ENCODE measurements around the gene STOX1.
"Not testable (repeated sequence)": the region's sequence is repeated elsewhere in the genome, so short reads cannot be mapped to it uniquely, and the experiment has no call there.

STOX1 gene

DNA sequence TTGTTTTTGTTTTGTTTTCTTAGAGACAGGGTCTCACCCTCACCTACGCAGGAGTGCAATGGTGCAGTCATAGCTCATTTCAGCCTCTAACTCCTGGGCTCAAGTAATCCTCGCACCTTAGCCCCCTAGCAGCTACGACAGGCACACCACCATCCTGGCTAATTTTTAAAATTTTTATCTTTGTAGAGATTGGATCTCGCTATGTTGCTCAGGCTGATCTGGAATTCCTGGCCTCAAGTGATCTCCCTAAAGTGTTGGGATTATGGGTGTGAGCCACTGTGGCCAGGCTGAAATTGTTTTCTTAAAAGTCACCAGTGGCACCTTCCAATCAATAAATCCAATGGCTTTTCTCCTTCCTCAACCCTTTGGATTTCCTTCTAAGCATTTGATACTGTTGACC is 52.9 kb downstream of the STOX1 start:
- Mint-ChIP-seq H3K36me3 (ENCODE audit: low read depth) (no peaks in the 10 kb centered on the region), H3K9me3 (no peaks in the 10 kb centered on the region), H3K4me3 (no peak overlapping the region), H3K27ac (no peak overlapping the region), H3K4me1 (ENCODE audit: low read depth) (no peaks in the 10 kb centered on the region), H3K27me3 (no peaks in the 10 kb centered on the region)
- DNase-seq = no peak

DNA sequence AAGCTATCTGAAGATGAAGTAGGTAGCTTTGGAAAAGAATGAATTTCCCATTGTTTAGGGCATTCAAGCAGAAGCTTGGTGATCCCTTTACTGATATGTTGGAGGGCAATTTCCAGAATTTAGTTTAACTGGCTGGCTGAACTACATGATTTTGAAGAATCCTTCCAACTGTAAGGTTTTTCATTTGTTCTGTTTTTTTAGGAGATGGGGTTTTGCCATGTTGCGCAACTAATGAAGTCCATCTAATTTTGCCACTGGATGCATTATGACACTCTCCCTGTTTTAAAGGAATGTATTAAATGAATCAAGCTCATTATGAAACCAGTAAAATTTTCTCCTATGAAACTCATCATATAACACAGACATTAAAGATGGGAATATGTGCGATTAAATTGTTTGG is 67.7 kb downstream of the STOX1 start:
- peaks cover 5% of the 10 kb centered on the region for H3K4me1 Mint-ChIP-seq (ENCODE audit: low read depth)
- H3K36me3 Mint-ChIP-seq (ENCODE audit: low read depth) = no peaks in the 10 kb centered on the region
- no peak overlapping the region for H3K27ac Mint-ChIP-seq
- no peaks in the 10 kb centered on the region for H3K27me3 Mint-ChIP-seq
- DNase-seq = no peak
- no peaks in the 10 kb centered on the region for H3K9me3 Mint-ChIP-seq
- H3K4me3 Mint-ChIP-seq = no peak overlapping the region

DNA sequence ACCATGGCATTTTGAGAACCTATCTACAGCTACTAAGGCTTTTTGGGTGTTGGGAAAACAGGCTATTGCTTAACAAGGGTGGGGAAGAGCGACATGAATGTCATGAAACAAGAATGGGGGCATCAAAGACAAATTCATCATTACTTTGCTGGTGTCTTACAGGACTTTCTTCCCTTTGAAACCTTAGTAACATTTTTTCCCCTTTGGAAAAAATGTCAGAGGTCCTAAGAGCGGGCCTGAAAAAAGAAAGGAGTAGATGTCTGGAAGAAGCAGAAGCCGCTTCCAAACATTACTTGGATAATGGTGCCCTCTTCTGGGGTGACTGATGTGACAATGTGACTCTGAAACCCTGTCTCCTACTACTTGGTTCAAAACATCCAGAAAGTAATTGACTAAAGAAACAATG is 70.0 kb downstream of the STOX1 start:
- peaks cover 18% of the 10 kb centered on the region for H3K36me3 Mint-ChIP-seq (ENCODE audit: low read depth)
- no peaks in the 10 kb centered on the region for H3K27me3 Mint-ChIP-seq
- H3K27ac Mint-ChIP-seq = no peak overlapping the region
- peaks cover 18% of the 10 kb centered on the region for H3K4me1 Mint-ChIP-seq (ENCODE audit: low read depth)
- no peak overlapping the region for H3K4me3 Mint-ChIP-seq
- no peak for DNase-seq
- no peaks in the 10 kb centered on the region for H3K9me3 Mint-ChIP-seq

DNA sequence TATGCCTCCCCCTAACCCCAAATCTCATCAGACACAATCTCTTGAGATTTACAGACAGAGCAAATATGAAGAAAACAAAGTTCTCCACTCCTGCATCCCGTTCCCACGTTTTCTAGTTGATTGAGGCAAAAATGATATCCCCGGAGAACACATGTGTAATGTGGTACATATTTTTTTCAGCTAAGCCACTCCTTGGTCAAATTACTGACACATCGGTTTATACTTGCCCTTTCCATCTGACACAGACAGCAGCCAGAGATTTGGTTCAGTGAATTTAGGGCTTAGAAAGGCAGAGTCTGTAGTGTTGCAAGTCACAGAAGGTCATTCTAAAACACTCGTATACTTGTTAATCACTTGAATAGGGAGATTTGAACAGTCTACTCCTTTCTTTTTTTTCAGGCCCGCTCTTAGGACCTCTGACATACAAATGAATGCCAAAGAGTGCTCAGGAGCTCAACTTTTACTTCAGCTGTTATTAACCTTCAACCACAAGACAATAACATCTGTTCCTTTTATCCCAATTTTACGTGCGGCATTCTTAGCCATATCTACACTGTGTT is 71.9 kb downstream of the STOX1 start:
- Mint-ChIP-seq H3K9me3 (no peaks in the 10 kb centered on the region), H3K27ac (no peak overlapping the region), H3K36me3 (ENCODE audit: low read depth) (peaks cover 33% of the 10 kb centered on the region), H3K4me3 (no peak overlapping the region), H3K4me1 (ENCODE audit: low read depth) (peaks cover 31% of the 10 kb centered on the region), H3K27me3 (no peaks in the 10 kb centered on the region)
- DNase-seq = no peak

DNA sequence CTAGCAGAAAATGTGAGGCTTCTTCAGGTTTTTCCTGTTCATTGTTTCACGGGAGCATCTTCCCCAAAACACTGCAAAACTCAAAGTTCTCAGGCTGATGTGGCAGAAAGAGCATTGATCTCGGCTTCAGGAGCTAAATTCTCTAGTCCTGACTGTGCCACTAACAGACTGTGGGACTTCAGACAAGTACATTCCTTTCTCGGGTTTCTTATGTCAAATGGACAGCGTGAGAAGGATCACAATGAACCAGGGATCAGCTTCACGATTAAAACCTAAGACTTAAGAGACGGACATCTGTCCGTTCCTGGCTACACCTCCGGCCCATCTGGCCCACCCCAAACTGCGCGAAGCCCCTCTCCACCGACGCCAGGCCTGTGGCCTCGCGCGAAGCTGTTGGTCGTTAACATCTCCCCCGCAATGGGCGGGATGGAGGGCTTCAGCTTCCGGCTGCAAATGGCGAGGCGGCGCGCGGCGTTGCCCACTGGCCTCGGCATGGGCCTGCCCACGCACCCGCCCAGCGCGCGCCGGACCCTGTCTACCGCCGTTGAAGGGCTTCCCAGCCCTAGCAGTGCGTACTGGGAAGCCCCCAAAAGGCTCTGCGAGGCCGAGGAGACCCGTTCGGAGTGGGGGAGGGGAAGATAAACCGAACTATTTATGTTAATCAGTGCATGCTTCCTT is 73.2 kb downstream of the STOX1 start:
- H3K36me3 Mint-ChIP-seq (ENCODE audit: low read depth) = peaks cover 45% of the 10 kb centered on the region
- peak overlapping the region; percentile 98 for H3K4me3 Mint-ChIP-seq
- peak overlapping the region; percentile 99 for H3K27ac Mint-ChIP-seq
- H3K4me1 Mint-ChIP-seq (ENCODE audit: low read depth) = peaks cover 42% of the 10 kb centered on the region
- DNase-seq = peak; percentile 88
- no peaks in the 10 kb centered on the region for H3K9me3 Mint-ChIP-seq
- H3K27me3 Mint-ChIP-seq = no peaks in the 10 kb centered on the region

DNA sequence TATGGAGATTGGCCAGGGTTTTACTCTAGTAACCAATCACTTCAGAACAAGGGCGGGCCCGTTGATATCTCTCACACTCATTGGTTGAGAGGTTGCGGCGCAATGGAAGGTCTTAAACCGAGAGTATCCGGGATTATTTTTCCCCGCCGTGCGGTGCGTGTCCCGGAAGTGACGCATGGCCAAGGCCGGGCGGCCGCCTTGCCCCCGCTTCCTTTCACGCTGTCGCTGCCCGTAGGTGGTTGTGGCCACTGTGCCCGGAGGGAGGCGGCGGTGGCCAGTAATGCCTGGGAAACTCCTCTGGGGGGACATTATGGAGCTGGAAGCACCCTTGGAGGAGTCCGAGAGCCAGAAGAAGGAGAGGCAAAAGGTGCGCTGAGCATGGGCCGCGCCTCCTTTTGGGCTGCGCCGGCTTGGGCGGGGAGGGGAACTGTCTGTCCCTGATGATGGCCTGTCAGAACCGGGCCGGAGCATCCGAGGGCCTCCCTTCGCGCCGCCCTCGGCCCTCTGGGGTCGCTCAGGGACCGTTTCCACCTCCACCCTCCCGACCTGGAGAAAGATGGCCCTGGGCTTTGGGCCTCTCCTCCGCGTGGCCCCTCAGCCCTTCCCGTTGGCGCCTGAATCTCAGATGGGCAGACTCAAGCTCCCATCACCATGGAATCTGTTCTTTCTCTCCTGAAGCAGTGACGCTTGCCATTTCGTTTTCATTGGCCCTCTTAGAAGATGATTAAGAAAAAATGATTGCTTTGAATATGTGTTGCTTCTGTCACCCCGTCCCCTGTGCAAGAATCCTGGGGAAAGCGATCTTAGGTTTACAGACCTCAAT is 74.0 kb downstream of the STOX1 start, which contains the start of gene DDX50:
DDX50 (plus strand) TSS at position 211 of the 823 bp plus-strand sequence; CDS start at position 281, 70 bp downstream.
- H3K9me3 Mint-ChIP-seq = no peaks in the 10 kb centered on the region
- DNase-seq = peak; percentile 96
- peaks cover 50% of the 10 kb centered on the region for H3K36me3 Mint-ChIP-seq (ENCODE audit: low read depth)
- H3K27ac Mint-ChIP-seq = peak within 1 kb of the TSS; percentile 99
- H3K4me3 Mint-ChIP-seq = peak within 1 kb of the TSS; percentile 98
- H3K27me3 Mint-ChIP-seq = no peaks in the 10 kb centered on the region
- H3K4me1 Mint-ChIP-seq (ENCODE audit: low read depth) = peaks cover 47% of the 10 kb centered on the region

DNA sequence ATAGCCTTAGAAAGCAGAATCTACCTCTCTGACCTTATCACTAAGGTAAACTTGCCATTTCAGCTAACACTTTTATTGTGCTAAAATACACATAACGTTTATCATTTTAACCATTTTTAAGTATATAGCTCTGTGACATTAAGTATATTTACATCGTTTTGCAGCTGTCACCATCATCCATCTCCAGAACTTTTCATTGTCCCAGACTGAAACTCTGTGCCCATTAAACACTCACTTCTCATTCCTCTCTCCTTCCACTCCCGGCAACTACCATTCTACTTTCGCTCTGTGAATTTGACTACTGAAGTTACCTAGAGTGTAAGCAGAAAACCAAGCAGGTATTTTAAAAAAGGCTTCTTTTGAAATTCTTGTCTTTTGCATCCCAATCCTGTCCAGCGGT is 75.1 kb downstream of the STOX1 start:
- H3K4me1 Mint-ChIP-seq (ENCODE audit: low read depth) = peaks cover 54% of the 10 kb centered on the region
- no peak for DNase-seq
- peaks cover 60% of the 10 kb centered on the region for H3K36me3 Mint-ChIP-seq (ENCODE audit: low read depth)
- no peaks in the 10 kb centered on the region for H3K27me3 Mint-ChIP-seq
- peak overlapping the region; percentile 88 for H3K27ac Mint-ChIP-seq
- H3K9me3 Mint-ChIP-seq = no peaks in the 10 kb centered on the region
- H3K4me3 Mint-ChIP-seq = peak overlapping the region; percentile 98

DNA sequence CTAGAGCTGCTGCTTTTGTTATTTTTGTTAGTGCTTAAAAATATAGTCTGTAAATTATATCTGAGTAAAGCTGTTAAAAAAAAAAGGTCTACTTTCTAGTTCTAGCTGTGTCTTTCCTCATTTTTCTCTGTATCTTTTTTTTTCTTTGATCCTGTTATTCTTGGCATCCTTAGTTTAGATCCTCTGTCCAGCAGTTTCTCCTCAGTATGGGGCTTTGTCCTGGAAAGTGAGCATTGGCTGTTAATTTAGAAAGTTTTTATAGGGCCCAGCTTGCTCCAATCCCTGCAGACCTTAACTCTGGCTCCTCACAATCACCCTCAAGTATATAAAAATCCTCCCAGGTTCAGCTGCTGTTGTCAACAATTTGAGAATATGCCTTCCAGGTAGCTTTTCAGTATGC is 97.3 kb downstream of the STOX1 start:
- peak overlapping the region; percentile 23 for H3K27ac Mint-ChIP-seq
- H3K27me3 Mint-ChIP-seq = no peaks in the 10 kb centered on the region
- H3K4me1 Mint-ChIP-seq (ENCODE audit: low read depth) = peaks cover 8% of the 10 kb centered on the region
- no peak overlapping the region for H3K4me3 Mint-ChIP-seq
- DNase-seq = no peak
- H3K36me3 Mint-ChIP-seq (ENCODE audit: low read depth) = peaks cover 70% of the 10 kb centered on the region
- no peaks in the 10 kb centered on the region for H3K9me3 Mint-ChIP-seq

DNA sequence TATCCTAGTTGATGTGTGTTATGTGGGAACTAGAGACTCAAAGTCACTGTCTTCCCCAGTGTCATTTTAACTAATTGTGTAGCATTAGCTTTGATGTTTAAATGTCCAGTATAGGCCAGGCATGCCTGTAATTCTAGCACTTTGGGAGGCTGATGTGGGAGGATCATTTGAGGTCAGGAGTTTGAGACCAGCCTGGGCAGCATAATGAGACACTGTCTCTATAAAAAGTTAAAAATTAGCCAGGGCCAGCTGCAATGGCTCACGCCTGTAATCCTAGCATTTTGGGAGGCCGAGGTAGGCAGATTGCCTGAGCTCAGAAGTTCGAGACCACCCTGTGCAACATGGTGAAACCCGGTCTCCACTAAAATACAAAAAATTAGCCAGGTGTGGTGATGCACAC is 98.2 kb downstream of the STOX1 start:
- no peaks in the 10 kb centered on the region for H3K27me3 Mint-ChIP-seq
- no peak for DNase-seq
- H3K9me3 Mint-ChIP-seq = no peaks in the 10 kb centered on the region
- H3K4me1 Mint-ChIP-seq (ENCODE audit: low read depth) = peaks cover 8% of the 10 kb centered on the region
- H3K4me3 Mint-ChIP-seq = no peak overlapping the region
- peaks cover 72% of the 10 kb centered on the region for H3K36me3 Mint-ChIP-seq (ENCODE audit: low read depth)
- H3K27ac Mint-ChIP-seq = peak overlapping the region; percentile 69

DNA sequence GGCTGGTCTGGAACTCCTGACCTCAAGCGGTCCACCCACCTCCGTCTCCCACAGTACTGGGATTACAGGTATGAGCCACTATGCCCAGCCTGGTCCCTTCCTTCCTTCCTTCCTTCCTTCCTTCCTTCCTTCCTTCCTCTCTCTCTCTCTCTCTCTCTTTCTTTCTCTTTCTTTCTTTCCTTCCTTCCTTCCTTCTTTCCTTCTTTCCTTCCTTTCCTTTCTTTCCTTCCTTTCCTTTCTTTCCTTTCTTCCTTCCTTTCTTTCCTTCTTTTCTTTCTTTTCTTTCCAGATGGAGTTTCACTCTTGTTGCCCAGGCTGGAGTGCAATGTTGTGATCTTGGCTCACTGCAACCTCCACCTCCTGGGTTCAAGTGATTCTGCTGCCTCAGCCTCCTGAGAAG is 101.8 kb downstream of the STOX1 start:
- H3K27me3 Mint-ChIP-seq; H3K27ac Mint-ChIP-seq; H3K9me3 Mint-ChIP-seq; H3K4me3 Mint-ChIP-seq; H3K4me1 Mint-ChIP-seq (ENCODE audit: low read depth); DNase-seq: not testable (repeated sequence)
- peaks cover 74% of the 10 kb centered on the region for H3K36me3 Mint-ChIP-seq (ENCODE audit: low read depth)

DNA sequence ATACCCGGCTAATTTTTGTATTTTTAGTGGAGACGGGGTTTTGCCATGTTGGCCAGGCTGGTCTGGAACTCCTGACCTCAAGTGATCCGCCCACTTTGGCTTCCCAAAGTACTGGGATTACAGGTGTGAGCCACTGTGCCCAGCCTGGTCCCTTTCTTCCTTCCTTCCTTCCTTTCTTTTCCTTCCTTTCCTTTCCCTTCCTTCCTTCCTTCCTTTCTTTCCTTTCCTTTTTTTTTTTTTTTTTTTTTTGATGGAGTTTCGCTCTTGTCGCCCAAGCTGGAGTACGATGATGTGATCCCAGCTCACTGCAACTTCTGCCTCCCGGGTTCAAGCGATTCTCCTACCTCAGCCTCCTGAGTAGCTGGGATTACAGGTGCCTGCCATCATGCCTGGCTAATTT is 102.6 kb downstream of the STOX1 start:
- not testable (repeated sequence) for DNase-seq; H3K4me3 Mint-ChIP-seq; H3K9me3 Mint-ChIP-seq; H3K27me3 Mint-ChIP-seq; H3K4me1 Mint-ChIP-seq (ENCODE audit: low read depth); H3K27ac Mint-ChIP-seq
- H3K36me3 Mint-ChIP-seq (ENCODE audit: low read depth) = peaks cover 70% of the 10 kb centered on the region

DNA sequence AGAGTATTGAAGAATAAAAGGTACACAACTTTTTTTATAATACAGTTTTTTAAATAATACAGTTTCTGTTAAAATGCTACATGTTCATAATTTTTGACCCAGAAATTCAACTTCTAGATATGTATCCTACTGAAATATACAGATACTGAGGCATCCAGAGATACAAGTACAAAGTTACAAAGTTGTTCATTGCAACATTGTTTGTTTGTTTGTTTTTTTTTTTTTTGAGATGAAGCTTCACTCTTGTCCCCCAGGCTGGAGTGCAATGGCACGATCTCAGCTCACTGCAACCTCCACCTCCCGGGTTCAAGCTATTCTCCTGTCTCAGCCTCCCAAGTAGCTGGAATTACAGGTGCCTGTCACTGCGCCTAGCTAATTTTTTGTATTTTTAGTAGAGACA is 105.5 kb downstream of the STOX1 start:
- peaks cover 77% of the 10 kb centered on the region for H3K36me3 Mint-ChIP-seq (ENCODE audit: low read depth)
- not testable (repeated sequence) for DNase-seq, H3K27ac Mint-ChIP-seq, H3K9me3 Mint-ChIP-seq, H3K4me3 Mint-ChIP-seq, H3K27me3 Mint-ChIP-seq
- H3K4me1 Mint-ChIP-seq (ENCODE audit: low read depth) = peaks cover 19% of the 10 kb centered on the region

DNA sequence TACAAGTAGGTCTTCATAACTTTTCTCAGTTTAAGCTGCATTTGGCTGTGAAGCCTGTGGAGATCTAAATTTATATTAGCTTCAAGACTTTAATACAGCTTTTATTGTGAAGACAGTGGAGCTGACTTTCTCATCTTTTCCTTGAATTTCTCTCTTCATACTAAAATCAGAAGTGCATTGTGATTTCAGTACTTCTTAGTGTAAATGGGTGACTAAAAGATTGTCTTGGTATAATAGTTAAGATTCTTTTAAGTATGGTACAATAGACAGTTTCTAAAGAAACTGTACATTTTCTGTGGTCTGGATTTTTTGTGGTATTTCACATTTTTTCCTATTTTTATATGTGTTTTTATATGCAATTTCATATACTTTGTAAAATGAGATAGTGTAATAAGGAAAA is 107.7 kb downstream of the STOX1 start:
- H3K36me3 Mint-ChIP-seq (ENCODE audit: low read depth) = peaks cover 81% of the 10 kb centered on the region
- H3K4me3 Mint-ChIP-seq = no peak overlapping the region
- H3K27ac Mint-ChIP-seq = peak overlapping the region; percentile 80
- peaks cover 19% of the 10 kb centered on the region for H3K4me1 Mint-ChIP-seq (ENCODE audit: low read depth)
- H3K27me3 Mint-ChIP-seq = no peaks in the 10 kb centered on the region
- H3K9me3 Mint-ChIP-seq = no peaks in the 10 kb centered on the region
- no peak for DNase-seq

DNA sequence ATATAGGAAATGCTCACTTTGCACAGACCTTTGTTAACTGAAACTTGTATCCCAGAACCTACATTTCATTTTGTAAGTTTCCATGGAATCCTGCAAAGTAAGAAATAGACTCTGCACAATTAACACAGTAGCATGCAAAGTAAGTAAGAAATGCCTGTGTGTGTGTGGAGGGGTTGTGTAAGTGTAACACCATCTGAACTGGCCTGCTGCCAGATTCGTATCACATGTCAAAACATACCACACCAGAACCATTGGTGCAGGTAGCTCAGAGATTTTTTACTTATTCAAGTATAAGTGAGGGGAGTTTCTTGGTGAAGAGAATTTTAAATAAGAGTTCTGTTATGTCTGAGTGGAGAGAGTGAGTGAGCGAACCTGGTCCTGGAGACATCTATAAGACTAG is 110.8 kb downstream of the STOX1 start:
- no peak overlapping the region for H3K4me3 Mint-ChIP-seq
- no peak for DNase-seq
- no peaks in the 10 kb centered on the region for H3K9me3 Mint-ChIP-seq
- peaks cover 17% of the 10 kb centered on the region for H3K4me1 Mint-ChIP-seq (ENCODE audit: low read depth)
- peaks cover 78% of the 10 kb centered on the region for H3K36me3 Mint-ChIP-seq (ENCODE audit: low read depth)
- H3K27me3 Mint-ChIP-seq = no peaks in the 10 kb centered on the region
- H3K27ac Mint-ChIP-seq = peak overlapping the region; percentile 5

DNA sequence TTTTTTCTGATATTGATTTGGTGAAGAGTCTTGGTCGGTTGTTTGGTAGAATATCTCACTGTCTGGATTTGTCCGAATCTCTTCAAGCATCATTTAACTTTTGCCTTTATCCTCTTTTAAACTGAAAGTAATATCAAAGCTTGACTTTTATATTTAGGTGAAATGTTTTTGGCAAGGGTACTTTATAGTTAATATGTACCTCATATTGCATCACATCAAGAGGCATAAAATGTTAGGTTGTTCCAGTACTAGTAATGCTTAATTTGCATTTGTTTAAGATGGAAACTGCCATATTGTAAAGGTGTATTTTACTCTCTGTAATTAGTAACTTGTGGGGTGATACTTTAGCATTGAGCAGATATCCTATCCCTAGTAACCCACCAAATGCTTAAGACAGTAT is 111.6 kb downstream of the STOX1 start:
- peaks cover 85% of the 10 kb centered on the region for H3K36me3 Mint-ChIP-seq (ENCODE audit: low read depth)
- H3K27ac Mint-ChIP-seq = peak overlapping the region; percentile 5
- H3K27me3 Mint-ChIP-seq = no peaks in the 10 kb centered on the region
- DNase-seq = no peak
- H3K4me1 Mint-ChIP-seq (ENCODE audit: low read depth) = peaks cover 17% of the 10 kb centered on the region
- H3K4me3 Mint-ChIP-seq = no peak overlapping the region
- H3K9me3 Mint-ChIP-seq = no peaks in the 10 kb centered on the region

Measured in activated T-cell treated with anti-CD3 and anti-CD28 coated beads, Interleukin-2, amount 50 U/mL, for 24 hours (primary cell).